Left lobe of liver (tissue), 2 donors: Measurements from ENCODE around the gene MICOS13. TPM values are rescaled to one million over a fixed set of nuclear protein-coding genes. Genes with fewer than 3 reads are reported as not detected.
A peak's percentile ranks its signal among the peaks of the same experiment; 100 is the strongest.
"Not testable (repeated sequence)": the region's sequence is repeated elsewhere in the genome, so short reads cannot be mapped to it uniquely, and the experiment has no call there.

Experiments
- ATAC-seq: fragments of 200-7000 bp; cut with Tn5 transposase; one replicate; pipeline ENCODE4 v1.9.1; 2020; ENCODE audit warnings: mild to moderate bottlenecking, moderate library complexity
- DNase-seq: peaks from one replicate; pipeline ENCODE4 v3.0.0-alpha.2; 2020; ENCODE audit warnings: low spot score
- total RNA-seq: library from RNA; stranded (reverse); gene quantifications from one replicate; pipeline ENCODE4 v1.2.1, GENCODE V29; 2021
- donor health status: DM: no; HTN: no; CAD: no; lungs with moderate emphysema.
- donor health status: DM: no; HTN: yes; CAD: no.

MICOS13 gene
- total RNA-seq, 1 donor from 2014 or later: 38.4 TPM

DNA sequence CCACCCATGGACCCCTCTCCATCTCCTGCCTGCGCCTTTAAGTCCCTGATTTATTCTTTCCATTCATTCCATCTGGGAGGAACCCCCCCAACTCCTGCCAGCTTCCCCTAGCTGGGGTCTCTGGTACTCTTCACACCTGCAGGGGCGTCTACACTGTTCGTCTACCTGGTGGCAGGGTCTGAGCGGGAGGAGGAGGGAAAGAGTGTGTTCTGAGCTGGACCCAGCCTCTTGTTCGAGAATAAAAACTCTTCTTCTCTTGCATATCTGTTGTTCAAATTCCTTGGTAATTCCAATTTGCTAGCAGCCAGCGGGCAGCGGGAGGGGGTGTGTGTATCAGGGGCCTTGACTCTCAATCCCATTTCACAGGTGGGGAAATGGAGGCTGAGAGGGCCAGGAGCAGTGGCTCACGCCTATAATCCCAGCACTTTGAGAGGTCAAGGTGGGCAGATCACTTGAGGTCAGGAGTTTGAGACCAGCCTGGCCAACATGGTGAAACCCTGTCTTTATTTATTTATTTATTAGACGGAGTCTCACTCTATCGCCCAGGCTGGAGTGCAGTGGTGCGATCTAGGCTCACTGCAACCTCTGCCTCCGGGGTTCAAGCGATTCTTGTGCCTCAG is 8.1 kb upstream of the MICOS13 start:
- DNase-seq, ATAC-seq: not testable (repeated sequence)

- DNase-seq: no peak
- ATAC-seq: no peak
Observed at GRCh38 chr19:5687360-5688198, 7.3 kb upstream of the MICOS13 start.

DNA sequence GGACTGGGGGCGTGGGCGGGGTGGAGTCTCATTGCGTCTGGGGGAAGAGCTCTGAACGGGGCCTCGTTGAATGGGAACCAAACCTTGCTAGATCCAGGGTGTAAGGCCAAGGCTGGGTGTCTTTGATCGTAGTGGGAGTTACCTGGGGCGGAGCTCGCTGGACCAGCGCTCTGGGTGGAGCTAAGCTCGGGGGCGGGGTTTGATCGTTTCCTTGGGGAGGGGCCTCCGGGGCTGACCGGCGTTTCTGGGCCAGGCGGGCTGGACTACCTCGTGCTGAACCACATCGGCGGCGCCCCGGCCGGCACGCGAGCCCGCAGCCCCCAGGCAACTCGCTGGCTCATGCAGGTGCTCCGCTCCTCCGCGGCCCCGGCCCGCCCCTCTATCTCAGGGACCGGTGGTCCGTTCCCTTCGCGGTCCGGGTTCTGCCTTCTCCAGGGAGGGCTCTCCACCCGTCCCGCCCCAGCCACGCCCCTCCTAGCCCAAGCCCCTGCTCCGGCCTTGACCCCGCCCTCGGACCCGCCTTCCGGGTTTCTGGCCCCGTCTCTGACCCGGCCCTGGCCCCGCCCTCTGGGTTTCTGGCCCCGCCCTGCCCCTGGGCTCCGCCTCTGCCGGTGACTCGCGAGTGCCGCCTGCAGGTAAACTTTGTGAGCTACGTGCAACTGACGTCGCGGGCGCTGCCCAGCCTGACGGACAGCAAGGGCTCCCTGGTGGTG is 6.5 kb upstream of the MICOS13 start:
- DNase-seq (peak; percentile 98), ATAC-seq (peak; percentile 80)

- ATAC-seq (no peak), DNase-seq (no peak)
Observed at GRCh38 chr19:5686326-5686646, 6.0 kb upstream of the MICOS13 start.

GRCh38 chr19:5684694-5685430 is 4.5 kb upstream of the MICOS13 start:
- ATAC-seq (no peak), DNase-seq (no peak)

DNA sequence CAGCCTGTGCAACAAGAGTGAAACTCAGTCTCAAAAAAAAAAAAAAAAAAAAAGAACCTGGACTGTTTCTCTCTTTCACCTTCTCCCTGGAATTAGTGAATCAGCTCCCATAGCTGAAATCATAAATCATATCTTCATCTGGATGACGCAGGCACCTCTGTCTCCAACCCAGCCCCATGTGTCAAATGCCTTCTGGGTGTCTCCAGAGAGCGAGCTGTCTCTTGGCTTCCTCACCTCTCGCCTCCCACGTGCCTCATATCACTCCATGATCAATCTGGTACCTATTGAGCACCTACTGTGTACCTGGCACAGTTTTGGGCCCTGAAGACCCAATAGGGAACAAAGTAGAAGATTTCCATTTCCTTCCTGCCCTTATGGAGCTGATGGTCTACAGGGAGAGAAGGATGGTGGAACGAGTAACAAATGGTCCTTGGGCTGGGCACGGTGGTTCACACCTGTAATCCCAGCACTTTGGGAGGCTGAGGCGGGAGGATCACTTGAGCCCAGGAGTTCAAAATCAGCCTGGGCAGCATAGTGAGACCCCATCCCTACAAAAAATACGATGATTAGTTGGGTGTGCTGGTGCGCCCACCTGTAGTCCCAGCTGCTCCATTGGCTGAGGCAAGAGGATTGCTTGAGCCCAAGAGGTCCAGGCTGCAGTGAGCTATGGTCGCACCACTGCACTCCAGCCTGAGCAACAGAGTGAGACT is 3.0 kb upstream of the MICOS13 start:
- ATAC-seq (no peak), DNase-seq (no peak)

DNA sequence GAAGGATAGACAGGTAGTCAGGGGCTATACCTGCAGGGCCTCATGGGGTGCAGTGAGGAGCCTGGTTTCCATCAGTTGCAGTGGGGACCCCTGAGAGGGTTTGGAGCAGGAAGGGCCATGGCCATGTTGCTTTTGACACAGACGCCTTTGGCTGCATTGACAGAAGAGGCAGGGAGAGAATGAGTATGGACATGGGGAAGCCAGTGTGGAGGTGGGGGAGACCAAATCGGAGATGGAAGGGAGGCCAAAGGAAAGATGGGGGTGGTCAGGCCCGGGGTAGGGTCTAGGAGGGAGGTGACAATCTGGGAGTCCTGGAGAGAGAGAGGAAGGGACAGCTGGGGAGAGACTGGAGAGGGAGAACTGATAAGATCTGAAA is 1.8 kb upstream of the MICOS13 start:
- no peak for ATAC-seq

GRCh38 chr19:5681391-5682106 is 1.2 kb upstream of the MICOS13 start:
- ATAC-seq (no peak), DNase-seq (no peak)

More for the DNA sequence above, 1.8 kb upstream of the MICOS13 start:
- no peak for DNase-seq

- DNase-seq (no peak), ATAC-seq (peak; percentile 1)
Observed at GRCh38 chr19:5680084-5680436, 256 bp downstream of the MICOS13 start.

DNA sequence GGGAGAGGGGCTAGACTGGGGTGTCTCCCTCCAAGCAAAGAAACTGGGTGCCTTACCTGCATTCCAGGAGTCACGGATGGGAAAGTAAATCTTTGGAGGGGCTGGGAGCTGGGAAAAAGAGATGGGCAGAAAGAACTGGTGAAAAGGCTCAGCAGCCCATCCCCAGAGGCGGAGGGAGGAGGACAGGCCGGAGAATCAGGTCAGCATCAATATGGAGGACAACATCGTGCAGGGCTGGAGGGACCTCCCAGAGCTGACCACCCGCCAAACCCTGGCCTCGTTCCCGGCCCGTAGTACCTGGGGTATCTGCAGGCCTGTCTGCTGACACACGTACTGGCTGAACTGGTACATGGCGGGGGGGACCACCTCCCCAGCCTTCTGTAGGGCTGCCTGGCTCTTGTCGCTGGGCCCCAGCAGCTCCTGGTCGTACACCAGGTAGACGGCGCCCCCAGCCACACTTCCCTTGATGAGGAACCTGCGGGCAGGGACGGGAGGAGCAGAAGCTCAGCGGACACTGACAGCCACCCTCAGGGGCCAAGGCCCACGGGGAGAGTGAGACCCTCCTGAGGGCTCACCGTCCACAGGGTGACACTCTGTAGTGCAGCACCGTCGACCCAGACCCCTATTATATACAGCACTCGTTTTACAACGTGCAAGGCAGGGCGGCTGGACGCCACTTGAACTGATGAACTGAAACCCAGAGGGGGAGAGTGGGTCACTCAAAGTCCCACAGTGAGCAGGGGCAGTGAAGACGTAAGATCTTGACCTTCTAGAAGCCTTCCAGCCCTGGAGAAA is 830 bp downstream of the MICOS13 start:
- ATAC-seq (no peak), DNase-seq (peak; percentile 54)

- no peak for DNase-seq
- ATAC-seq: no peak
Observed at GRCh38 chr19:5678071-5678718, 2.1 kb downstream of the MICOS13 start.

DNA sequence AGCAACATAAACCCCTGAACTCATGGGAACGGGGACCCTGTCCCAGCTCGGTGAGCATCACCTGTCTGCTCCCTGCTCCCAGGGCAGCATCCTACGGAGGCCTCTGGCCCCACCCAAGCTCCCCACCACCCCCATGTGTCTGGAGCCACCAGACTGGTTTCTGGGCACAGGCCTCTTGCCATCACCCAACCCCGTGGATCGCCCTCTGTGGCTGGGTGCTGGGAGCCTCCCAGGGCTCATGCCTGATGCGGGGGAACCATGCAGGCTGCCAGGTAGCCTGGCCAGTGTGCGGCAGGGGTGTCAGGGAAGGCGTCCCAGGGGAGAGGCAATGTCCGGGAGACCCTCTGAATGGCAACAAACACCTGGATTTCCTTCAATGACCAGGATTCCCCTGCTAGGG is 2.7 kb downstream of the MICOS13 start:
- ATAC-seq (no peak), DNase-seq (no peak)

GRCh38 chr19:5677136-5677535 is 3.2 kb downstream of the MICOS13 start:
- no peak for ATAC-seq
- no peak for DNase-seq

DNA sequence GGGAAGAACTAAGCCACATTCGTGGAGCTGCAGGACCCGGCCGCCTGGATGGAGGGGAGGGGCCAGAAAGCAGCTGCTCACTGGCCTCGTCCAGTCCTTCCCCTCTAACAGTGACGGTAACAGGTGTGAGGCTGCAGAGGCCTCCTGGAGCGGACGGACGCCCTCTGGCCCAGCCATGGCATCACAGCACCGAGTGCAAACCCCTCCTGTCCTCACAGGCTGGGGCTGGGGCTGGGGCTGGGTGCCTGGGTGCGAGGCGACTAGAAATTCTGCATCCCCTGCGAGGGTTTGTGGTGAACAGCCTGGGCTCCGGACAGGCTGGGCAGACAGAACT is 3.6 kb downstream of the MICOS13 start:
- ATAC-seq: no peak

DNA sequence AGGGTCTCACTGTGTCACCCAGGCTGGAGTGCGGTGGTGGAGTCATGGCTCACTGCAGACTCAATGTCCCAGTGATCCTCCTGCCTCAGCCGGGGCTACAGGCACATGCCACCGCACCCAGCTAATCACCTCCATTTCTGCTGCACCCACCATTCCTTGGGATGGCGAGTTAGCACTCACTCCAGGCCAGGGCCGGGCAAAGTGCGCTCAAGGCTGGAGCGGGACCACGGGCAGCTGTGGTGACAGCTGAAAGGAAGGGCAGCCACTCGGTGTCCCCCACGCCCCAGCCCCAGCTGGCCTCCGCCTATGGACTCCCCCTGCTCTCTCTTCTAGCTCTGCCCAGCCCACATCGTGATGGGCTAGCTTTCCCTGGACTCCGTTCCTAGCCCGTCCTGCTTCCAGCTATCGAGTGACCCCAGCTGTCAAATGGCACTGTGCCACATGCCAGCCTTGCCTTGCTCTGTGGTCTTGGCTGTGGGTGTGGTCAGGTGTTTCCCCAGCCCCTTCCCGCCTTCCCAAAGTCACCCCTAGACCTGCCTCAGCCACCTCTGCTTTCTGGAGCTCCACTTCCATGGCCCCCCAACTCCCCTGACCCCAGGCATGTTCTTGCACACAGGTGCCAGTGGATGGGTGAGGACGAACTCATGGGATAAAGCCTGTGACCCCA is 4.1 kb downstream of the MICOS13 start:
- no peak for DNase-seq
- no peak for ATAC-seq

More for the DNA sequence above, 3.6 kb downstream of the MICOS13 start:
- DNase-seq: no peak

DNA sequence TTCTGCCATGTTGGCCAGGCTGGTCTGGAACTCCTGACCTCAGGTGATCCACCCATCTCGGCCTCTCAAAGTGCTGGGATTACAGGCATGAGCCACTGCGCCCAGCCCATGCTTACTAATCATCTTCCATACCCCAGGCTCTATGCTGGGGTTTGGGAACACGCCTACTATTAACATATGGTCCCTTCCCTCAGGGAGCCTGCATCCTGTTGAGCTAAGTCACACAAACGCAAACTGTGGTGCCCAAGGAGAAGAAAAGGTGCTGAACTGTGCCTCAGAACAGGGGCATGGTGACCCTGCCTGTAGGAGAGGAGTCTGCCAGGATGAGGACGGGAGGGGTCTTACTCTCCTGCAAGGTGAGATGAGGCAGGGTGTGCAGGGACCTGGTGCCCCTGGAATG is 5.6 kb downstream of the MICOS13 start:
- no peak for DNase-seq
- ATAC-seq: no peak

- ATAC-seq: no peak
- DNase-seq: no peak
Observed at GRCh38 chr19:5673752-5674151, 6.6 kb downstream of the MICOS13 start.

DNA sequence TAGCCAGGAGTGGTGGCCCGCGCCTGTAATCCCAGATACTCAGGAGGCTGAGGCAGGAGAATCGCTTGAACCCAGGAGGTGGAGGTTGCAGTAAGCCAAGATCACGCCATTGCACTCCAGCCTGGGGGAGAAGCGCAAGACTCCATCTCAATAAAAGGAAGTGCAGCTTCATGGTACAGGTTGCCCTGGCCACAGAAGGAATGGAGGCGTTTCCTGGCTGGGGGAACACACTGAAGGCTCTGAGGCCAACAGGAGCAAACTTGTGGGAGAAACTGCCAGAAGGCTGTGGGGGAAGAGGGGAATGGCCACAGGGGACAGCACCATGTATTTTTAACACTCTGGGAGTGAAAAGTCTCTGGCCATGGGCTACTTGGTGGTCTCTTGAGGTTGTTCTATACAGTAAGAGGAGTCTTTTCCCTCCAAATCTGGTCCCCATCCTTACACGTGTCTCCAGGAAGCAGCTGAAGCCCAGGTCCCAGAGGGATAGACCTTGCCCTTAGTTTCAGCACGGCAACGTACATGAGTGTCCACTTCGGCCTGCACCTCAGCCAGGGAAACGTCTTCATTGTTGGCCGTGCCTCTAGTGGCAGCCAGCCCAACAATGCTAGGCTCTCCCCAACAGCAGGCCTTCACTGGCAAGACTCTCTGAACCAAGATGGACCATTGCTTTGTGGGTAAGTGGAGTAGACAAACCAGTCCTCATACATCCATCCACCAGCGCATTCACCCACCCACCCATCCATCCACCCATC is 7.4 kb downstream of the MICOS13 start:
- ATAC-seq: no peak
- DNase-seq: no peak
